NT2/D1 (cell line): ENCODE measurements around the gene SIRPG.

ENCODE experiments used
- SUZ12 ChIP-seq: IDR thresholded peaks from 2 replicates; pipeline ENCODE4 v1.6.1; 2011; ENCODE audit not compliant: insufficient read length, insufficient read depth; ENCODE audit errors: extremely low read depth
- YY1 ChIP-seq: IDR thresholded peaks from 2 replicates; pipeline ENCODE4 v1.6.1; 2011; ENCODE audit not compliant: insufficient read length, insufficient read depth
- ZNF274 ChIP-seq: IDR thresholded peaks from 2 replicates; pipeline ENCODE4 v1.6.1; 2011; ENCODE audit warnings: mild to moderate bottlenecking, low read depth, low read length

GRCh38 chr20:1674361-1674760, 16.8 kb upstream of the SIRPG start:
- TF ChIP-seq ZNF274 (no peak), YY1 (no peak), SUZ12 (no peak)
